GM19324 (cell line): ENCODE results near the gene COX15.
"Not testable (repeated sequence)": the region's sequence is repeated elsewhere in the genome, so short reads cannot be mapped to it uniquely, and the experiment has no call there.

ENCODE experiments used
- ATAC-seq: cut with Tn5 transposase; IDR thresholded peaks from one replicate; pipeline ENCODE4 v1.9.1; 2021; ENCODE audit warnings: mild to moderate bottlenecking, moderate library complexity; ENCODE audit not compliant: unreplicated experiment, low FRiP score

COX15 gene

GRCh38 chr10:99732033-99732842, at the start of gene COX15, which contains the start of gene CUTC:
Gene COX15 (minus strand): TSS chr10:99732127. CDS start chr10:99732049, 78 bp downstream.
Gene CUTC (plus strand): TSS chr10:99732234. CDS start chr10:99732349, 115 bp downstream.
- ATAC-seq = peak; percentile 90

- ATAC-seq = no peak
These were observed 47.4 kb upstream of the COX15 start for GRCh38 chr10:99779335-99779734.

GRCh38 chr10:99777918-99778714, 46.2 kb upstream of the COX15 start:
- no peak for ATAC-seq

- no peak for ATAC-seq
These were observed 43.9 kb upstream of the COX15 start for GRCh38 chr10:99775850-99776249.

GRCh38 chr10:99770408-99771045, 38.6 kb upstream of the COX15 start:
- no peak for ATAC-seq

- no peak for ATAC-seq
These were observed 37.8 kb upstream of the COX15 start for GRCh38 chr10:99769706-99770105.

- ATAC-seq = no peak
These were observed 36.6 kb upstream of the COX15 start for GRCh38 chr10:99768556-99768955.

- no peak for ATAC-seq
These were observed 36.0 kb upstream of the COX15 start for GRCh38 chr10:99767901-99768300.

- no peak for ATAC-seq
These were observed 34.4 kb upstream of the COX15 start for GRCh38 chr10:99766302-99766681.

- no peak for ATAC-seq
These were observed 33.9 kb upstream of the COX15 start for GRCh38 chr10:99765672-99766301.

GRCh38 chr10:99761365-99761764, 29.4 kb upstream of the COX15 start:
- no peak for ATAC-seq

GRCh38 chr10:99760321-99760720, 28.4 kb upstream of the COX15 start:
- ATAC-seq = no peak

GRCh38 chr10:99758211-99758891, 26.4 kb upstream of the COX15 start:
- ATAC-seq = no peak

- ATAC-seq = no peak
These were observed 24.2 kb upstream of the COX15 start for GRCh38 chr10:99756159-99756558.

GRCh38 chr10:99754670-99755069, 22.7 kb upstream of the COX15 start:
- no peak for ATAC-seq

- no peak for ATAC-seq
These were observed 18.7 kb upstream of the COX15 start for GRCh38 chr10:99750641-99751040.

- ATAC-seq = no peak
These were observed 17.0 kb upstream of the COX15 start for GRCh38 chr10:99748823-99749451.

GRCh38 chr10:99746166-99746565, 14.2 kb upstream of the COX15 start:
- ATAC-seq = not testable (repeated sequence)

GRCh38 chr10:99743841-99744240, 11.9 kb upstream of the COX15 start:
- no peak for ATAC-seq

GRCh38 chr10:99742701-99743100, 10.8 kb upstream of the COX15 start:
- no peak for ATAC-seq
